NCI-H2081 treated with DMSO at 0.1 percent for 48 hours (cell line): ENCODE results near the gene CCDC157.
A peak's percentile ranks its signal among the peaks of the same experiment; 100 is the strongest.
"Not testable (repeated sequence)": the region's sequence is repeated elsewhere in the genome, so short reads cannot be mapped to it uniquely, and the experiment has no call there.

Source experiments
- DNase-seq: peaks from one replicate; lab custom pipeline; 2025; lab: John Stamatoyannopoulos, UW

CCDC157 gene

DNA sequence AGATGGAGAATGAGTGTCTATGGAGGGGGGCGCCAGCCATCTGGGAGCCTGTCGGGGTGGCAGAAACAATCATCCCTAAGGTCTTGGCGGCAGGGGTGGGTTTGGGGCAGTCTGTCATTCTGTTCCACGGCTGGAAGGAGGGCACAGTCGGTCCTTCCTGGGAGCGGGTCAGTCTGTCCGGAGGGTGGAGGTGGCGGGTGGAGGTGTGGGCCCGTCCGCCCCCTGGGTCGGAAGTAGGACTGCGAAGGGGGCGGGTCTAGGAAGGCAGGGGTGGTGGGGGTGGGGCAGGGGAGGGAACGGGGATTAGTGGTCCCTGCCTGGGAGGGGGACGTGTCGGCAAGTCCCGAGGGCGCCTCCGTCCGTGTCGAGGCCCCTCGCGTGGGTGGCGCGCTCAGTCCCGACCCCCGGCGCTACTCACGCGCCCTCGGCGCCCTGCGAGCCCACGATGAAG, 30.5 kb upstream of the CCDC157 start:
- no peak for DNase-seq

DNA sequence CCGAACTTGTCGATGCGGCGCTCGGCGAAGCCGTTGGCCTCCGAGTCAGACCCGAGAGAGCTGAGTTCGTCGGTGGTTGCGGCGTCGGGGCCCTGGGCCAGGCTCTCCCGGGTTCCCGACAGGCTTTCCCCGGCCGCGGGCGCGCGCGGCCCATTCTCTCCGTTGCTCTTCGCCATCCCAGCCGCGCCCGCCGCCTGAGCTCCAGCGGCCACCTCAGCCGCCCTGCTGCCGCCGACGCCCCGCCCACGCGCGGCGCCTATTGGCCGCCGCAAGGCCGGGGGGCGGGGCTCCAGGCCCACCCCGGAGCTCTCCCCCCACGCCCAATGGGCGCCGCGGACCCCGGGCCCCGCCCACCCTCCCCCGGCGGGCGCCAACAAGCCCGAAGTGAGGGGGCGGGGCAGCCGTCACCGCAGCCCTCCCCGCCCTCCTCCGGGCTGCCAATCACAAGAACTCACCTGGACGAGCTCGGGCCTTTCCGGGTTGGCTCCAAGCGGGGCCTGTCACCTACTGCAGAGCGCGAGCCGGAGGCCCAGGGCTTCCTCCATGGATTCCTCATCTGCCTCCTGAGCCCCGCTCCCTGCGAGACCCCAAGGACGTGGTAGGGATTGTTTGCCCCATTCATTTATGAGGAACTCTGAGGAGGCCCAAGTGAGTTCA, 30.0 kb upstream of the CCDC157 start, which contains the start of gene TBC1D10A:
Gene TBC1D10A (minus strand): TSS at position 236 of the 657 bp plus-strand sequence. CDS start 60 bp downstream, at position 176.
- peak; percentile 68 for DNase-seq

DNA sequence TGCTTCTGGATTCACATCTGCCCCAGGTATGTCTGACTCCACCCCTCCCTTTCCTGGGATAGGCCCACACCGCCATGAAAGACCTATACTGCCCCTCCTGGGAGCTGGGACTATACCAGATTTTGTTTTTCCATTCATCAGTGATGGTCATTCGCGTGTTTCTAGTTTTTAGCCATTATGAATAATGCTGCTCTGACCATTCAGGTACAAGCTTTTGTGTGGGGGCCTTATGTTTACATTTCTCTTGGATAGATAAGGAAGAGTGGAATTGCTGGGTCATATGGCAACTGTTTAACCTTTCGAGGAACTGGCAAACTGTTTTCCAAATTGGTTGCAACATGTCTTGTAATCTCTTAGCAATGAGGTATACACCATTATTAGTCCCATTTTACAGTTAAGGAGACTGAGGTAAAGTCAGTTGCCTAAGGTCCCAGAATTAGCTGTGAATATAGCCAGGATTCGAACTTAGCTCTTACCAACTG, 28.9 kb upstream of the CCDC157 start:
- no peak for DNase-seq

DNA sequence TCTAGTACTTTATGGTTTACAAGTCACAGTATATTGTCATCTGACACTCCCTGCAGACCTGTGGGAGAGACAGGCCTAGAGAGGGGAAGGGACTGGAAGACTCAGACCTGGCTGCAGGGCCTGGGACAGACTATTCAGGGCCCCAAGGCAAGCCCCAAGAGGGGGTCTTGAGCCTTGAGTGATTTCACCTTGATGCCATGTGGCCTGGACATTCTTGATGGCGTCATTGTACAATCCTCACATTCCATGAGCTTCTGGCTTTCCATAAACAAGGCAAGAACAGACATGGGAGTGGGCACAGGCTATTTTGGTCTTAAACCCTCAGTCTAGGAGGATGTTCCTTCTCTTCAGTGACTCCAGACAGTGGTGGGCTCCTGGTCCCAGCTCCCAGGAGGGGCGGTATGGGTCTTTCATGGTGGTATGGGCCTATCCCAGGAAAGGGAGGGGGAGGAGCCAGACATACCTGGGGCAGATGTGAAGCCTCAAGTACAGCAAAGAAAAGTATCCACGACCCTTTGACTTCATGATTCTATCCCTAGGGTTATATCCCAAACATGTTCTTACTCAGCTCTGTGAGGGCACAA, 28.2 kb upstream of the CCDC157 start:
- DNase-seq: no peak

DNA sequence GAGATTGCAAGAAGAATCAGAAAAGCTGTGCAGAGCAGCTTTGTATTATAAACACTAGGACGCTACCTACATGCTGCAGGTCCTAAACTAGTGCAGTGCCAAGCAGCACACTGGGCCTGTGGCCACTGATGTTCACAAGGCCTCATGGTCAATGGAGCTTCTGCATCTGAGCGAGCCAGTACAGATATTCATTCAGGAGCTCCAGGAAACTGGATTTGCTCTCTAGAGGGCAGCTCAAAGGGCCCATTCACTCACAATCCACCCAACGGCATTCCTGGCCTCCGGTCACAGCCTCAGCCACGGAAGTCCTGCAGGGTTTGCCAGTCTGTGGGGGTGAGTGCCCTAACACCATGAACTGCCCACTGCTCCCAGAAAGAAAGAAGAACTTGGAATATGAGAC, 24.3 kb upstream of the CCDC157 start:
- no peak for DNase-seq

DNA sequence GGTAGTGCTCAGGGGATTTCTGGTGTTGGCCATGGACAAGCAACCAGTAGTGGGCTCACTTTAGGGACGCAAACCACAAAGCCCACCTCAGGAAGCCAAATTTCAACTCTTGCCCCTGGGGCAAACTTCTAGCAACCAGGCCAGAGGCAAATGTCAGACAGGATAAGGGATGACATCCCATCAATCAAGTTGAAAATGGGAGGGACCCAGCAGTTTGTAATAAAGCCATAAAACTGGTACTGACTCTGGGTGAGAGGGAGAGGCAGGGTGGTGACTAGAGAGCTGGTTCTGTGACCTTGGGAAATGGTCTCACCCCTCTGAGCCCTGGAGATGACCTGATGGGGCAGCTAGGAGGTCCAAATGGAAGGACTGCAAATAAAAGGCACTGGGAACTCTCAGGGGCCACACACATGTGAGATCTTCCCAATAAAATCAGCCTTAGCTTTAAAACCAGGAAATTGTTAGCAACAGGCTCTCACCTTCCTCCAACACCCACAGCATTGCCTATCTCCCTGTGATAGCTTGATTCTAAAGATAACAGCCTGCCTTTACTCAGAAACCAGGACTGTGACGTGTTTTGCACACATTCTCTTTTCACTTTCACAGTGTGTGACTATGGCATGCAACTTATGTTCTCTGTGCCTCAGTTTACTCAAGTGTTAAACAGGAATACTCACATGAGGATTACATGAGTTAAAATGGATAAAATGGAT, 23.7 kb upstream of the CCDC157 start:
- DNase-seq: no peak

DNA sequence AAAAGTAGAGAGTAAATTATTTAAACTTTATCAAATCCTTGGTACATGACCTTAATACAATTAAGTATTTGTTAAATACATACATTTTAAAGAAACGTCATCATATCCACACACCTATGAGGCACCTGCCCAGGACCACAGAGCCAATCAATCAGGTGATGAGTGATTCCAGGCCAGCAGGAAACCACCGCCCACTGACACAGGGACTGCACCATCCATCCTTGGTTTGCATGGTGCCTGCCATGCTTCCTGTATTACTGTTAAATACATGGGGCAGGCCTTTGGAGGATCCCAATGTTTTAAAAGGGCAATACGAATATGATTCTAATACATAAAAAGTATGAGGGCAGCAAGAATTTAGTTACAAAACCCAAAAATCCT, 23.1 kb upstream of the CCDC157 start:
- DNase-seq: no peak

DNA sequence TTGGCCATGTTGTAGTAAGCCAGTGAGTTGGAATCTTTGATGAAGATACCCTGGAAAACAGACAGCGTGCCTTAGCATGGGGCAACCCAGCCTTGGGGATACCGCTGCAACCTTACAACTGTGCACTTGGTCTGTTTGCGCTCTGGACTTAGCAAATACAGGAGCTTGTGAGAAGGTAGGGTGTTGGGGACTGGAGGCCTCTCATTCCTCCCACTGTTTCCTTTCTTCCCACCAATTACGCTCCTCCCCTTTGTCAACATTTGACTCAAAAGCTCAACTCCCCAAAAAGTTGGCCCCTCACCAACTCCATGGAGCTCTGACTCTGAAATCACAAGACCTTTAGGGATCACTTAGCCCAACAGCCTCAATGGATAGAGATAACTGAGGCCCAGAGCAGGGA, 22.2 kb upstream of the CCDC157 start:
- DNase-seq: no peak

DNA sequence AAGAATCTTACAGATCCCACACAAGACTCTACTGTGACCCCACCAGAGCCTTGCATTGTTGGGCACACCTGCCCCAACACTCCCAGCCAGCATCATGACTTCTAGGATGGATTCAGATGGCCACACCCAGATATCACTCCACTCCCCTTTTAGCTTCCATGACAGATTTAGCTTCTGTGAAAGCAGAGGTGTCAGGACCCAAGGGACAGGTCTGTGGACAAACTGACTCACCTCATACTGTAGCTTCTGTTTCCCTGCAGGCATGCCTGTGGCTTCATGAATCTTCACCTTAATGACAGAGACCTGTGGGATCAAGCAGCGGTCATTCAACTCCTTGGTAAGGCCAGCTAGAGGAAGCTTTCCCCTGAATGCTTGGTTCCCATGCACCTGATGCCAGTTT, 21.6 kb upstream of the CCDC157 start:
- DNase-seq: no peak

DNA sequence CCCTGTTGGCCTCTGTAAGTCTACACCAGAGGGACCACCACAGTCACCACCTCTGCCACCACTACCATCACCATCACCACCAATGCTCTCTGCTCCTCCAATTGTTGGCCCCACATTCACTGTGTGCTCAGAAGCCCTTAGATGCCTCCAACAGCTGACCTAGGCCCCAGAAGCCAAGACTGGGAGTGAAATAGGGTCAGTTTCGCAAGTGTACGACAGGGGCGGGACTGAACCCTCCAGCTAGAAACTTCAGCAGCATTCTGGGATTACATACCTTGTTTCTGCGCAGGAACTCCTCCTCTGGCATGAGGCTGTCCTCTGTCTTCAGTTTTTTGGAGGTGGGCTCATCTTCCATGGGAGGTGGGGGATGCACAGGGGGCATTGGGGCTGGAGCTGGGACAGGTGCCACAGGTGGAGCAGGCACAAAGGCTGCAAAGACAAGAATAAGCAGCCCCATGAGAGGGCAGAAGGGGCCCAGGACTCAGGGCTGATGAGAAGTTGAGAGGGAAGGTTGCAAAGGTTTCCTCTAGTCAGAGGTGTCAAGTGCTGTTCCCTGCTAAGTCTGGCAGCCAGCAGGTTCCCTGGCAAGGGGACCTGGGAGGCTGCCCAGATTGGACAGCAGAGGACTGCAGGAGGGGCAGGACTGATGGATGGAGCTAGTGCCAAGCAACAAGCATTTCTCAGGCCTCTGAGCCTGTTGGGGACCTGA, 19.9 kb upstream of the CCDC157 start:
- DNase-seq: no peak

DNA sequence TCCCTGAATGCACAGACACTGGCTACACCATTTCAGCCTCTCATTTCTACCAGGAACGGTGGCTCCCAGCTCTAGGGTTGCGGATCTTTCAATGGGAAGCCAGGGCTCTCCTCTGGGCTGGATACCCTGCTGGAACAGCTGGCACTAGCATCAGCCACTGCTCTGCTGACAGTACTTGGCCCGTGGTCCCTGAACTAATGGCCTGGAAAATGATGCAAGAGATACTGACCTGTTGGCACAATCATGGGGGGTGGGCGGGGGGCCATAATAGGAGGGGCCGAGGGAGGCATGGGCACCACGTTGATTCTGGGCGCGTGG, 19.4 kb upstream of the CCDC157 start:
- DNase-seq: no peak

DNA sequence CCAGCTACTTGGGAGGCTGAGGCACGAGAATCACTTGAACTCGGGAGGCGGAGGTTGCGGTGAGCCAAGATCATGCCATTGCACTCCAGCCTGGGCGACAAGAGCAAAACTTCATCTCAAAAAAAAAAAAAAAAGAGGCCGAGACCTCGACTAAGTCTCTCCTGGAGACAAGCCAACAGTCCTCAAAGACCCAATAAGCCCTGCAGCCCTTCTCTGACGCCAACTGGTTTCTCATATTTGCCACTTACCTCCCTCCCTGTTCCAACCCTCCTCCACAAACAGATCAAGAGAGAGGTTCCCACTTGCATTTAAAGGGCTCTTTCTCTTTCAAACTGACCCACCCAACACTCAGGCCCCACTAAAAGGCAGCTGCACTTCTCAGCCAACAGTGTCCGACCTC, 18.5 kb upstream of the CCDC157 start:
- DNase-seq: not testable (repeated sequence)

DNA sequence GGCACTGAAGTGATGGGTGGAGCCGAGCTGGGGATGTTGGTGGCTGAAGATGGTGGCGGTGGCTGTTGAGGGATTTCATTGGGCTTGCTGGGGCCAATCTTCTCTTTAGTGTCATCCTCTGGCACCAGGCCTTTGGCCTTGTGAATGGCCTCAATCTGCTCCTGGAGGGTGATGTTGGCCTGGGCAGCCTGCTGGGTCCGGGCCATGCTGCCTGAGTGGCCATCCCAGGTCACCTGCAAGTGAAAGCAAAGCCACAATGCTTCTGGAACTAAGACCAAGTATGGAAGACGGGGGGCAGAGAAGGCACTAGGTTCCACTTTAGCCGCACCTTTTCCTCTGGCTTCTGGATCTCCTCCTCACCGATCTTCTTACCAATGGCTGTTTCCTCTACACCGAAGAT, 18.0 kb upstream of the CCDC157 start:
- DNase-seq: no peak

DNA sequence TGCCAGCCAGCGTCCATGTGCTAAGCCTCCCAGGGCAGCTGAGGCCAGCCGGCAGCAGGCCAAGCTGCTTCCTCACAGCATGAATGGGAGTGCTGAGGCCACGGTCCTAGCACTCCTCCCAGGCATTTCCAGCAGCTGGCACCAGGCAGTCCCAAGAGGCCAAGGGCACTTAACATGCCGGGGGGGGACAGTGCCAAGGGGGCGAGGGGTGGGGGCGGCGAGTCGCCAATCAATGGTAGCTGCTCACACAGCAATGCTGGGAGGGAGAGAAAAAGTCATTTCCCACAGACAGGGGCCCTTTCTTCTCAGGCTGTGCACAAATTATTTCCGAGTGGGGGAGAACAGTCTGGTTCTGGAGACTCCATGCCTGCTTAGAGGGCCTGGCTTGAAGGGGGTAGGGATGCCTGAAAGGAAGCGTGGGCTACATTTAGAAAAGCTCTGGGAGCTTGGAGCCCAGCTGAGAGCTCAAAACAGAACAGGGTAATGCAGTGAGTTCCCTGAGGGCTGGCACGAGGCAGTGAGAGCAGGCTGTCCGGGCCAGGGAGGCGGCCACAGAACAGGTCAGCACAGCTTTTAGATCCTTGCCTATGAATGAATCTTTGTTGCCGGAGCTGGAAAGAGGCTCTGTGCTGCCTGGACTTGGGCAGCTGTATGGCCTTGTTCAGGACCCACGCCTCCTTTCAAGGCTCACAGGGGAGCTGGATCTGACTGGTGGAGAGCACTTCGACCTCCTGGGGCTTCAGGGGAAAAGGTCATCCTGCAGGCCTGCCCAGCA, 15.7 kb upstream of the CCDC157 start:
- DNase-seq: no peak

DNA sequence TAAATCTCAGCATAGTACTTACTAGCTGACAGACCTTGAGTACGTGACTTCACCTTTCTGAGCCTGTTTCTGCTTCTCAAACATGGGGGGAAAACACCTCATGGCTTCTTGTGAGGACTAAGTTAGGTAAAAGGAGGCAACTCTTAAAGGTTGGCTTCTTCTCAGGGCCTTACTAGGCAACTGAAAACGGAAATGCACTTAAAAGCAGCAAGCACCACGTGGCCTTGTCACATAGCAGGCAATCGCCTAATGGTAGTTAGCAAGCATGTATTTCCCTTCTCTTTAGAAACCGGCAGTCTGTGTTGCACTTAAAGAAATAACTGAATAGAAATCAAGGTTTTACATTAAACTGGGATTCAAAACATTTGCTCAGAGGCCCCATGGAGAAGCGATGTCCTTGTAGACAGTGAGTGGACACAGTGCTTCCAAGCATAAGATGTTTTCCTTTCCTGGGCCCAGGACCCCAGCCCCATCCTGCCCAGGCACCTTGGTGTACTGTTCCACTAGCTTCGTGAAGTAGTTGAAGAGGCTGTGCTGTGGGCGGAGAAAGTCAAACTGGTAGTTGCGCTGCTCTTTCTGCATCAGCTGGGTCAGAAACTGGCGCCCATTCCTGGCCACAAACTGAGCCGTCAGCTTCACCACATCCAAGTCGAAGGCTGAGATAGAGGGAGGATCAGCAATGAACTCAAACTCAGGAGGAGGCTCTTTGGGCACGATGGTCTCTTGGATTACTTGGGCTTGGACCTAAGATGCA, 12.2 kb upstream of the CCDC157 start:
- DNase-seq: no peak

DNA sequence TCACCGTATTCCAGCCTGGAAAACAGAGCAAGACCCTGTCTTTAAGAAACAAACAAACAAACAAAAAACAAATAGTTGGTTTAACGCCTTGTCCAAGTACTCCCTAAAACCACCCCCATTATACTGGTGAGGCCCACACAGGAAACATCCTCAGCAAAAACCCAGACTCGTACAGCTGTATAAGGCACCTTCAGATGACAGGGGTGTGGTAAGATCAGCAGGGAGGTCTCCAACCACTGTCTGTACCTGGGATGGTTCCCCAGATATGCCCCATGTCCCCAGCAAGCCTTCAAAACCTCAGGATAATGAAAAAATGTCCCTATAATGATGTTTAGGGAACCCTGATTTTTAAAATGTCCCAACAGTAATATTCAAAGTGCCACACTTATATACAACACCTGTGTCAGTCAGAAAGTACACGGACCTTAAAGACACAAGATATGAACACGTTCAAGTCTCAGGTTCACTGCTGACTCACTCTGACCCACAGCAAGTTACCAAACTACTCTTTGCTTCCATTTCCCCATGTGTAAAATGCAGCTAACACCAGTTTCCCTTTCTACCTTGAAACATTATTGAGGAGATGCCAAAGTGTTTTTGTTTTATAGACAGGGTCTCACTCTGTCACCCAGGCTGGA, 9.4 kb upstream of the CCDC157 start:
- no peak for DNase-seq

DNA sequence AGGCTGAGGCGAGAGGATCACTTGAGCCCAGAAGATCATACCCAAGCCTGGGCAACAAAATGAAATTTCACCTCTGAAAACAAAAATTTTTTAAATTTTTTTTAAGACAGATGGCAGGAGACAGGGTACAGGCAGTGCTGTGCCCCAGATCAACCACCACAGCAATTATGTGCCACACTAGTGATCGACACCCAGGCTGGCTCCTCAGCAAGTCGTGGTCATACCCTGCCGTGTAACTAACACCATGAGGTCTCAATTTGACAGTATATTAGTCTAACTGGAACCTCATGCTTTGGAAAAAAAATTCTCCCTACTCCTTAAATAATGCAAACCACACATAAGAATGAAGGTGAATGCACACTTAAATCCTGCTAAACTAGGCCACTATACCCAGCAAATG, 8.4 kb upstream of the CCDC157 start:
- DNase-seq: no peak

DNA sequence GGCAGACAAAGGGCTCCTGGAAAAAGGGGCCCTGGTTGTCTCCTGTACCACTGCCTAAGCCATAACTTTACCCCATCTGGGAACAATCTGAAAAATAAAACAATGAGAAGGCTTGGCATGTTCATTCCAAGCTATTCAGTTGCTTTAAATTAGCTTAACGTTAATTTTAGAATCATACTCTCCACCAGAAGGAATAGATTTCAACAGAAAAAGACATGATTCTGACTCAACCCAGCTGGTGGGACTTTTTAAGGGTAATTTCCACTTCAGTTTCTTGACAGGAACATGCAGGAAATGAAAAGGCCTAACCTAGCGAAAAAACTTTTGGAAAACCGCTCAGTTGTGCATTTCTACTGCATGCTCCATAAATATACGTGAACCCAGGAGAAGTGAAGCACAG, 8.0 kb upstream of the CCDC157 start:
- no peak for DNase-seq

DNA sequence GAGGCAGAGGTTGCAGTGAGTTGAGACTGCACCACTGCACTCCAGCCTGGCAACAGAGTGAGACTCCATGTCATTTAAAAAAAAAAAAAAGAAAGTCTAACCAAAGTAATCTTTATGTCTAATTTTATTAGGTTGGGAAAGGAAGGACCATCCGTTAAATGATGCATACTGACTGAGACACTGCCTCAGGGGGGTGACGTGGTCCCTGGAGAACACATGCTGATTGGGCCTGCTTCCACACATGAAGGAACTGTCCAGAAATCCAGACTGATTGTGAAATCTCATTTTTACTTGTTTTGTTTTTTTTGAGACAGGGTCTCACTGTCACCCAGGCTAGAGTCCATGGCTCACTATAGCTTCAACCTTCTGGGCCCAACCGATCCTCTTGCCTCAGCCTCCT, 5.6 kb upstream of the CCDC157 start:
- no peak for DNase-seq

DNA sequence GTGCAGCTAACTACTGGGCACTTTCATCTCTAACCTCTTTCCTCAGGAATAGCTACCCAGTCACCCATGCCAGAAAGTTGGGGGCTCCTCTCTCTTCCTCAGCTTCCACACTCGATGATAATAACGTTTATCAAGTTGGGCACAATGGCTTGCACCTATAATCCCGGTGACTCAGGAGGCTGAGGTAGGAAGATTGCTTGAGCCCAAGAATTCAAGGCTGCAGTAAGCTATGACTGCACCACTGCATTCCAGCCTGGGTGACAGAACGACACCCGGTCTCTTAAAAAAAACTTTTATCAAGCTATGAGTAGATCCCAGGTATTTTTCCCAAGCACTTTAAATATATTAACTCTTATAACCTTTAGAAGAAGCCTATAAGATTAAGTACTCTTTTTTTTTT, 2.2 kb upstream of the CCDC157 start:
- no peak for DNase-seq

DNA sequence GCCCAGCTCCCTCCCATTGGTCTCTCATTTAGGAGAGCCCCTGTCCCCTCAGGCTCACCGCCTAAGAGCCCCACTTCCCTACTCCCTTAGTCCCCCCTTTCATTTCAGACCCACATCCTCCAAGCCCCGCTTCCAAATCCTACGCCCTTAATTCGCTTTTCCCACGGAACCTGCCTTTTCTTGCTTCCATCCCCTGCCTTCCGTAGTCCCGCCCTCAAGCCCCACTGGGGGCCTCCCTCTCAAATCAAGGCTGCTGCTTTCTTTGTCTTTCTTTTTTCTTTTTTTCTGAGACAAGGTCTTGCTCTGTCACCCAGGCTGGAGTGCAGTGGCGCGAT, 396 bp downstream of the CCDC157 start:
- DNase-seq: no peak
